GM21528 (cell line): ENCODE measurements around the gene CCDC110.

Source experiments
- ATAC-seq: cut with Tn5 transposase; IDR thresholded peaks from one replicate; pipeline ENCODE4 v1.9.1; 2021; ENCODE audit warnings: mild to moderate bottlenecking, moderate library complexity; ENCODE audit not compliant: unreplicated experiment, low FRiP score

Gene CCDC110

GRCh38 chr4:185424905-185425646 is 46.5 kb downstream of the CCDC110 start:
- peak; percentile 1 for ATAC-seq

GRCh38 chr4:185421366-185422124 is 50.0 kb downstream of the CCDC110 start:
- no peak for ATAC-seq

GRCh38 chr4:185416955-185417354 is 54.6 kb downstream of the CCDC110 start:
- no peak for ATAC-seq

GRCh38 chr4:185412412-185412811 is 59.1 kb downstream of the CCDC110 start:
- ATAC-seq: no peak

GRCh38 chr4:185411849-185412248 is 59.7 kb downstream of the CCDC110 start:
- ATAC-seq: no peak

- ATAC-seq: no peak
Measured at GRCh38 chr4:185408432-185408831, 63.1 kb downstream of the CCDC110 start.

GRCh38 chr4:185405296-185405999 is 66.1 kb downstream of the CCDC110 start:
- ATAC-seq: peak; percentile 56

- ATAC-seq: no peak
Measured at GRCh38 chr4:185404031-185404430, 67.5 kb downstream of the CCDC110 start.

- ATAC-seq: no peak
Measured at GRCh38 chr4:185399466-185399865, 72.1 kb downstream of the CCDC110 start.

GRCh38 chr4:185398618-185399017 is 72.9 kb downstream of the CCDC110 start:
- no peak for ATAC-seq

- ATAC-seq: peak; percentile 10
Measured at GRCh38 chr4:185396724-185397385, 74.7 kb downstream of the CCDC110 start, which contains the start of gene ANKRD37. Gene ANKRD37 (plus strand): TSS chr4:185396841. CDS start chr4:185396924, 83 bp downstream.

GRCh38 chr4:185395956-185396723 is 75.4 kb downstream of the CCDC110 start:
- peak; percentile 80 for ATAC-seq

- ATAC-seq: no peak
Measured at GRCh38 chr4:185395238-185395955, 76.1 kb downstream of the CCDC110 start, which contains the start of gene LRP2BP. Gene LRP2BP (minus strand): TSS chr4:185395924. CDS start chr4:185378186, 17,738 bp downstream.
